Liver (tissue), 9 donors: ENCODE results near the gene DMWD. TPM values are rescaled to one million over a fixed set of nuclear protein-coding genes. Genes with fewer than 3 reads are reported as not detected.

Source experiments
- DNase-seq: peaks from one replicate; pipeline ENCODE4 v3.0.0-alpha.2; 2017; ENCODE audit warnings: low spot score
- H3K27ac ChIP-seq, 2 donors: one replicate each; pipeline ENCODE4 v1.7.0; 2013; ENCODE audit warnings: inconsistent platforms in 2 of 2, low read length in 2 of 2, control low read depth in 1 of 2, low read depth in 1 of 2, mild to moderate bottlenecking in 1 of 2
- H3K27me3 ChIP-seq, 4 donors: one replicate each; pipeline versions ENCODE4 v1.6.1 to v1.7.0; 2013; ENCODE audit warnings: low read length in 3 of 4, inconsistent platforms in 1 of 4, mild to moderate bottlenecking in 1 of 4, moderate library complexity in 1 of 4; ENCODE audit not compliant: control insufficient read depth in 4 of 4, insufficient read depth in 4 of 4
- H3K36me3 ChIP-seq, 4 donors: one replicate each; pipeline versions ENCODE4 v1.6.1 to v1.7.0; 2013; ENCODE audit warnings: low read length in 3 of 4, mild to moderate bottlenecking in 3 of 4, low read depth in 1 of 4, moderate library complexity in 1 of 4; ENCODE audit not compliant: control insufficient read depth in 4 of 4, insufficient read depth in 3 of 4
- H3K4me1 ChIP-seq, 4 donors: one replicate each; pipeline versions ENCODE4 v1.6.1 to v1.7.0; 2013; ENCODE audit warnings: low read length in 3 of 4, mild to moderate bottlenecking in 3 of 4, moderate library complexity in 1 of 4; ENCODE audit not compliant: control insufficient read depth in 4 of 4, insufficient read depth in 4 of 4
- H3K4me3 ChIP-seq, 3 donors: one replicate each; pipeline versions ENCODE4 v1.6.1 to v1.7.0; 2013; ENCODE audit warnings: low read length in 3 of 3, control low read depth in 1 of 3, low read depth in 1 of 3, mild to moderate bottlenecking in 1 of 3
- H3K9ac ChIP-seq, 2 donors: one replicate each; pipeline ENCODE4 v1.7.0; 2013; ENCODE audit warnings: low read length in 2 of 2, mild to moderate bottlenecking in 2 of 2, moderate library complexity in 2 of 2, control low read depth in 1 of 2, low read depth in 1 of 2
- H3K9me3 ChIP-seq, 4 donors: one replicate each; pipeline versions ENCODE4 v1.6.1 to v1.7.0; 2013; ENCODE audit warnings: low read length in 3 of 4; ENCODE audit not compliant: control insufficient read depth in 4 of 4
- ATF3 ChIP-seq: IDR thresholded peaks from 2 replicates; pipeline ENCODE4 v1.6.1; 2016; ENCODE audit warnings: antibody characterized with exemption
- EGR1 ChIP-seq, 2 donors: IDR thresholded peaks; 2 replicates each; pipeline ENCODE4 v1.6.1; 2016 to 2018; ENCODE audit warnings: antibody characterized with exemption in 2 of 2, low read depth in 2 of 2
- FOXA1 ChIP-seq: IDR thresholded peaks from 2 replicates; pipeline ENCODE4 v1.6.1; 2016; ENCODE audit warnings: antibody characterized with exemption
- FOXA2 ChIP-seq: IDR thresholded peaks from 2 replicates; pipeline ENCODE4 v1.6.1; 2016; ENCODE audit warnings: antibody characterized with exemption
- GABPA ChIP-seq, 2 donors: IDR thresholded peaks in 1 of 2; conservative IDR thresholded peaks in 1 of 2; 2 replicates each; pipeline ENCODE4 v1.6.1; 2016; ENCODE audit warnings: antibody characterized with exemption in 2 of 2, mild to moderate bottlenecking in 1 of 2, moderate library complexity in 1 of 2
- HNF4A ChIP-seq, 2 donors: conservative IDR thresholded peaks; 2 replicates each; pipeline ENCODE4 v1.6.1; 2016; ENCODE audit warnings: antibody characterized with exemption in 2 of 2, mild to moderate bottlenecking in 2 of 2
- HNF4G ChIP-seq: IDR thresholded peaks from 2 replicates; pipeline ENCODE4 v1.6.1; 2016; ENCODE audit warnings: antibody characterized with exemption
- JUND ChIP-seq, 2 donors: IDR thresholded peaks; 2 replicates each; pipeline ENCODE4 v1.6.1; 2016; ENCODE audit warnings: antibody characterized with exemption in 2 of 2
- NR2F2 ChIP-seq: IDR thresholded peaks from 2 replicates; pipeline ENCODE4 v1.6.1; 2016; ENCODE audit warnings: antibody characterized with exemption
- RAD21 ChIP-seq, 2 donors: IDR thresholded peaks; 2 replicates each; pipeline ENCODE4 v1.6.1; 2016; ENCODE audit warnings: antibody characterized with exemption in 2 of 2, mild to moderate bottlenecking in 2 of 2
- RXRA ChIP-seq, 2 donors: IDR thresholded peaks; 2 replicates each; pipeline ENCODE4 v1.6.1; 2017 to 2018; ENCODE audit warnings: antibody characterized with exemption in 2 of 2, mild to moderate bottlenecking in 1 of 2
- SP1 ChIP-seq: IDR thresholded peaks from 2 replicates; pipeline ENCODE4 v1.6.1; 2018; ENCODE audit warnings: antibody characterized with exemption, mild to moderate bottlenecking
- TAF1 ChIP-seq: conservative IDR thresholded peaks from 2 replicates; pipeline ENCODE4 v1.6.1; 2016; ENCODE audit warnings: antibody characterized with exemption, mild to moderate bottlenecking
- YY1 ChIP-seq: IDR thresholded peaks from 2 replicates; pipeline ENCODE4 v1.6.1; 2016; ENCODE audit warnings: antibody characterized with exemption, mild to moderate bottlenecking
- WGBS: extraction: QIAGEN DNeasy Blood & Tissue Kit; methylation state at CpG from one replicate; pipeline ENCODE4 v1.1.7; 2013; 5-methylcytosine and 5-hydroxymethylcytosine counted together
- polyA plus RNA-seq, 2 donors: library from polyadenylated mRNA; stranded (reverse) in 1 of 2; unstranded in 1 of 2; fragments of 200-250 nt in 1 of 2; fragments of >200 nt in 1 of 2; fragmentation: Nextera tagmentation in 1 of 2; extraction: Ambion mirVana in 1 of 2; gene quantifications; one replicate each; pipeline versions ENCODE4 v1.2.1 to v1.2.3, GENCODE V29; 2013 to 2015
- total RNA-seq, 2 donors: library from RNA; depleted of rRNA; stranded (reverse); fragments of >200 nt; gene quantifications; one replicate each; pipeline ENCODE4 v1.2.3, GENCODE V29; 2014
- TF ChIP-seq, protein P1 (sequence below): fragments of 150-350 bp; IDR thresholded peaks from 2 replicates; pipeline ENCODE4 v1.5.1; 2017; ENCODE audit warnings: improper control_type of control experiment, low read depth, low read length; ENCODE audit not compliant: missing input control
- TF ChIP-seq, protein P2 (sequence below): IDR thresholded peaks from 2 replicates; pipeline ENCODE4 v1.6.1; 2016; ENCODE audit warnings: antibody characterized with exemption
- TF ChIP-seq, protein P3 (sequence below): IDR thresholded peaks from 2 replicates; pipeline ENCODE4 v1.6.1; 2016; ENCODE audit warnings: antibody characterized with exemption
- donor health status: healthy.
- donor health status: healthy.
- donor health status: healthy.
- donor health status: healthy.
- donor health status: healthy.

The DMWD gene
- total and polyA plus RNA-seq, 4 donors = 3.7 to 14.6 (median 8.9) TPM

- DNase-seq = peak; percentile 68
- H3K27ac ChIP-seq = no peak overlapping the region
- no peaks in the 10 kb centered on the region for H3K27me3 ChIP-seq
- H3K36me3 ChIP-seq = no peaks in the 10 kb centered on the region
- no peaks in the 10 kb centered on the region for H3K9me3 ChIP-seq
- no peak overlapping the region for H3K4me3 ChIP-seq
- 4% methylated on average over 10 of the region's 10 CpGs for WGBS
- H3K4me1 ChIP-seq = peaks cover 0 to 6% (median 6%) of the 10 kb centered on the region in 4 donors
- no peak overlapping the region for H3K9ac ChIP-seq
- TF ChIP-seq EGR1 (IDR thresholded peaks at IDR 0.05; ENCODE audit: low read depth in 2 of 2) (no peak), HNF4A (conservative IDR thresholded peaks at IDR 0.05) (no peak), SP1 (no peak), NR2F2 (no peak), GABPA (IDR thresholded peaks at IDR 0.05 in 1 of 2, conservative IDR thresholded peaks at IDR 0.05 in 1 of 2) (no peak), YY1 (peak; percentile 18), RXRA (IDR thresholded peaks at IDR 0.05) (no peak), RAD21 (IDR thresholded peaks at IDR 0.05) (peak; percentile 73 to 83), JUND (IDR thresholded peaks at IDR 0.05) (no peak), FOXA1 (no peak)
- TF ChIP-seq, protein P1, sequence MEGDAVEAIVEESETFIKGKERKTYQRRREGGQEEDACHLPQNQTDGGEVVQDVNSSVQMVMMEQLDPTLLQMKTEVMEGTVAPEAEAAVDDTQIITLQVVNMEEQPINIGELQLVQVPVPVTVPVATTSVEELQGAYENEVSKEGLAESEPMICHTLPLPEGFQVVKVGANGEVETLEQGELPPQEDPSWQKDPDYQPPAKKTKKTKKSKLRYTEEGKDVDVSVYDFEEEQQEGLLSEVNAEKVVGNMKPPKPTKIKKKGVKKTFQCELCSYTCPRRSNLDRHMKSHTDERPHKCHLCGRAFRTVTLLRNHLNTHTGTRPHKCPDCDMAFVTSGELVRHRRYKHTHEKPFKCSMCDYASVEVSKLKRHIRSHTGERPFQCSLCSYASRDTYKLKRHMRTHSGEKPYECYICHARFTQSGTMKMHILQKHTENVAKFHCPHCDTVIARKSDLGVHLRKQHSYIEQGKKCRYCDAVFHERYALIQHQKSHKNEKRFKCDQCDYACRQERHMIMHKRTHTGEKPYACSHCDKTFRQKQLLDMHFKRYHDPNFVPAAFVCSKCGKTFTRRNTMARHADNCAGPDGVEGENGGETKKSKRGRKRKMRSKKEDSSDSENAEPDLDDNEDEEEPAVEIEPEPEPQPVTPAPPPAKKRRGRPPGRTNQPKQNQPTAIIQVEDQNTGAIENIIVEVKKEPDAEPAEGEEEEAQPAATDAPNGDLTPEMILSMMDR = peak; percentile 88
- TF ChIP-seq, protein P2, sequence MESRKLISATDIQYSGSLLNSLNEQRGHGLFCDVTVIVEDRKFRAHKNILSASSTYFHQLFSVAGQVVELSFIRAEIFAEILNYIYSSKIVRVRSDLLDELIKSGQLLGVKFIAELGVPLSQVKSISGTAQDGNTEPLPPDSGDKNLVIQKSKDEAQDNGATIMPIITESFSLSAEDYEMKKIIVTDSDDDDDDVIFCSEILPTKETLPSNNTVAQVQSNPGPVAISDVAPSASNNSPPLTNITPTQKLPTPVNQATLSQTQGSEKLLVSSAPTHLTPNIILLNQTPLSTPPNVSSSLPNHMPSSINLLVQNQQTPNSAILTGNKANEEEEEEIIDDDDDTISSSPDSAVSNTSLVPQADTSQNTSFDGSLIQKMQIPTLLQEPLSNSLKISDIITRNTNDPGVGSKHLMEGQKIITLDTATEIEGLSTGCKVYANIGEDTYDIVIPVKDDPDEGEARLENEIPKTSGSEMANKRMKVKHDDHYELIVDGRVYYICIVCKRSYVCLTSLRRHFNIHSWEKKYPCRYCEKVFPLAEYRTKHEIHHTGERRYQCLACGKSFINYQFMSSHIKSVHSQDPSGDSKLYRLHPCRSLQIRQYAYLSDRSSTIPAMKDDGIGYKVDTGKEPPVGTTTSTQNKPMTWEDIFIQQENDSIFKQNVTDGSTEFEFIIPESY = no peak
Observed at GRCh38 chr19:45798995-45799517, 6.4 kb upstream of the DMWD start.

- H3K27me3 ChIP-seq = no peaks in the 10 kb centered on the region
- H3K4me1 ChIP-seq = peaks cover 0 to 21% (median 18%) of the 10 kb centered on the region in 4 donors
Observed at GRCh38 chr19:45794627-45795026, 2.0 kb upstream of the DMWD start.

GRCh38 chr19:45793876-45794275 lies 1.2 kb upstream of the DMWD start:
- peaks cover 0 to 7% (median 1%) of the 10 kb centered on the region in 4 donors for H3K36me3 ChIP-seq
- no peak overlapping the region for H3K9ac ChIP-seq
- DNase-seq = no peak
- H3K4me1 ChIP-seq = peaks cover 0 to 15% (median 14%) of the 10 kb centered on the region in 4 donors
- no peaks in the 10 kb centered on the region for H3K27me3 ChIP-seq
- 45% methylated on average over 6 of the region's 6 CpGs for WGBS
- TF ChIP-seq GABPA (IDR thresholded peaks at IDR 0.05 in 1 of 2, conservative IDR thresholded peaks at IDR 0.05 in 1 of 2) (no peak), RXRA (IDR thresholded peaks at IDR 0.05) (no peak), NR2F2 (no peak), SP1 (no peak), HNF4G (no peak), EGR1 (IDR thresholded peaks at IDR 0.05; ENCODE audit: low read depth in 2 of 2) (no peak), YY1 (no peak), RAD21 (IDR thresholded peaks at IDR 0.05) (no peak), ATF3 (no peak), JUND (IDR thresholded peaks at IDR 0.05) (no peak), HNF4A (conservative IDR thresholded peaks at IDR 0.05) (no peak), TAF1 (no peak), FOXA1 (no peak), FOXA2 (no peak)
- TF ChIP-seq, protein P3, sequence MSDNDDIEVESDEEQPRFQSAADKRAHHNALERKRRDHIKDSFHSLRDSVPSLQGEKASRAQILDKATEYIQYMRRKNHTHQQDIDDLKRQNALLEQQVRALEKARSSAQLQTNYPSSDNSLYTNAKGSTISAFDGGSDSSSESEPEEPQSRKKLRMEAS = no peak
- TF ChIP-seq, protein P1 = no peak
- H3K9me3 ChIP-seq = no peaks in the 10 kb centered on the region
- H3K27ac ChIP-seq = no peak overlapping the region
- no peak overlapping the region for H3K4me3 ChIP-seq

More at GRCh38 chr19:45794627-45795026, 2.0 kb upstream of the DMWD start:
- Histone ChIP-seq H3K36me3 (no peaks in the 10 kb centered on the region), H3K9me3 (no peaks in the 10 kb centered on the region), H3K4me3 (no peak overlapping the region), H3K9ac (no peak overlapping the region), H3K27ac (no peak overlapping the region)
- TF ChIP-seq TAF1 (no peak), ATF3 (no peak), RXRA (IDR thresholded peaks at IDR 0.05) (no peak), NR2F2 (no peak), RAD21 (IDR thresholded peaks at IDR 0.05) (no peak), HNF4A (conservative IDR thresholded peaks at IDR 0.05) (no peak), HNF4G (no peak)
- DNase-seq = no peak
- 85% methylated on average over 2 of the region's 2 CpGs for WGBS
